NCI-H82 (cell line): Measurements from ENCODE around the gene MAMDC2.
"Not testable (repeated sequence)": the region's sequence is repeated elsewhere in the genome, so short reads cannot be mapped to it uniquely, and the experiment has no call there.

Experiments
- DNase-seq: peaks from one replicate; lab custom pipeline; 2025; lab: John Stamatoyannopoulos, UW

MAMDC2 gene

DNA sequence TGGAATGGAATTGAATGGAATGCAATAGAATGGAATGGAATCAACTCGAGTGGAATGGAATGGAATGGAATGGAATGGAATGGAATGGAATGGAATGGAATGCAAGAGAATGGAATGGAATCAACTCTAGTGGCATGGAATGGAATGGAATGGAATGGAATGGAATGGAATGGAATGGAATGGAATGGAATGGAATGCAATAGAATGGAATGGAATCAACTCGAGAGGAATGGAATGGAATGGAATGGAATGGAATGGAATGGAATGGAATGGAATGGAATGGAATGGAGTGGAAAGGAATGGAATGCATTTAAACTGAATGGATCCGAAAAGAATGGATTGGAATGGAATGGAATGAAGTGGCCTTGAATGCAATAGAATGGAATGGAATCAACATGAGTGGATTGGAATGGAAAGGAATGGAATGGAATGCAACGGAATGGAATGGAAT, 5.5 kb upstream of the MAMDC2 start:
- DNase-seq, result not testable (repeated sequence)

DNA sequence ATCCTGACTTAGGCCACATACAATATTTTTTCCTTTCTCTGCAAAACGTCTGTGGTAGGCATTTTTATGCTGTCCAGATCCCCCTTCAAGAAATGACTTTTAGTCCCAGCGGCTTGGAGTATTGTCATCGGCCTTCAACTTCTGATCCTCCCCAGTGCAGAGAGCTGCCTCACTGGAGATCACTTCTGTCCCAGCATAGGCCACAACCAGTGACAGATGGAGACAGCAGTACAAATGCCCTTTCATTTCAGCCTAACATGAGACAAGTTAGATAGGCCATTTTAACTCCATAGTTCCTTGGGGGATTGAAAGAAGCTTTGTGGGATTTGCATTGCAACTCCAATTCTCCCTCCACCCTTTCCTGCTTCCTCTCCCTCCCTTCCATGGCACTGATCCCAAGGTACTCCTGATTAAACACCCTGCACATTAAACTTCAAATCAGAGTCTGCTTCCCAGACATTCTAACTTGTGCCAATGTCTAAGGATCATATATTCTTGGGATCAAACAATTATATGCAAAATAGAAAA, 3.2 kb upstream of the MAMDC2 start:
- peak; percentile 80 for DNase-seq

DNA sequence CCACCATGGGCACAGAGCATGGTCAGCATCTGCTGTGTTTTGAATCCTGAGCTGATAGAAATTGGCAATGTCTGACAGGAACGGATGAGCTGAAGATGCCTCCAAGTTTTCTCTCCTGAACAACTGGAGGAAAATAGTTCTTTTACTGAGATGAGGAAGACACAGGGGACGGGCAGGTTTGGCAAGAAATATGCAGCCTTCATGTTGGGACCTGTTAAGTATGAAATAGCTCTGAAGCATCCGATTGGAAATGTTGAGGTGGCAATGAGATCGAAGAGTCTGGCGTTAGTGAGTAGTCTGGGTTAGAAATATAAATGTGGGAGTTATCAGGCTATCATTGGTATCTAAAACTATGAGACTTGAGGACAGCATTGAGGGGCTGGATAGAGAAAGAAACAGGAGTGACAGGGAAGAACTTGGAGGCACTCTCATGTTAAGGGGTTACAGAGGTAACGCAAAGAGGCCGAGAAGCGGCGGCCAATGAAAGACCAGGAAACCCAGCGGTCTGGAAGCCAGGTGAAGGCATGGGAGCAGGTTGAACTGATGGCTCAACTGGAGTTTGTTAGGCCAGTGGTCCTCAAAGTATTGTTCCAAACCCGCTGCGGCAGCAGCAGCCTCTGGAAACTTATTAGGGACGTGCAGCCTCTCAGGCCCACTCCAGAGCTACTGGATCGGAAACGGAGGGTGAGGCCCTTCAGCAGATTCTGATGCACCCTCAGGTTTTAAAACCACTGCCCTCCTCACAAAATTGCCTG, 1.0 kb upstream of the MAMDC2 start:
- DNase-seq, result no peak

DNA sequence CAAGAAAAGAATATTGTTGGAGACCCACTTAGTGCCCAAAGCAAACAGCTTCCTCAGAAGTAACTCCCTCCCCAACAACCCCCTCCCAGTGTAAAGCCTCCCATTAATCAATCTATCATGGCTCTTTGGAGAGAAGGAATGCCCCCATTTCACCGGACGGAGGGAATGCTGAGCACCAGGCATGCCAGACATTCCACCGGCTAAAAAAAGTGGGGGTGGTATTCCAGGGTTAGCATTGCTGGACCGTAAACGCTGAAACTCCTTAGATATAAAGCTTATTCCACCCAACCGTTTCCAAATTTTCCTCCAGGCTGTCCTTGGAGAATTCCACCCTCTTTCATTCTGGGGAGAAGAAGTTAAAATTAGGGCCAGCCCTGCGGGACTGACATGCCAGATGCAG, 363 bp upstream of the MAMDC2 start:
- DNase-seq, result no peak

DNA sequence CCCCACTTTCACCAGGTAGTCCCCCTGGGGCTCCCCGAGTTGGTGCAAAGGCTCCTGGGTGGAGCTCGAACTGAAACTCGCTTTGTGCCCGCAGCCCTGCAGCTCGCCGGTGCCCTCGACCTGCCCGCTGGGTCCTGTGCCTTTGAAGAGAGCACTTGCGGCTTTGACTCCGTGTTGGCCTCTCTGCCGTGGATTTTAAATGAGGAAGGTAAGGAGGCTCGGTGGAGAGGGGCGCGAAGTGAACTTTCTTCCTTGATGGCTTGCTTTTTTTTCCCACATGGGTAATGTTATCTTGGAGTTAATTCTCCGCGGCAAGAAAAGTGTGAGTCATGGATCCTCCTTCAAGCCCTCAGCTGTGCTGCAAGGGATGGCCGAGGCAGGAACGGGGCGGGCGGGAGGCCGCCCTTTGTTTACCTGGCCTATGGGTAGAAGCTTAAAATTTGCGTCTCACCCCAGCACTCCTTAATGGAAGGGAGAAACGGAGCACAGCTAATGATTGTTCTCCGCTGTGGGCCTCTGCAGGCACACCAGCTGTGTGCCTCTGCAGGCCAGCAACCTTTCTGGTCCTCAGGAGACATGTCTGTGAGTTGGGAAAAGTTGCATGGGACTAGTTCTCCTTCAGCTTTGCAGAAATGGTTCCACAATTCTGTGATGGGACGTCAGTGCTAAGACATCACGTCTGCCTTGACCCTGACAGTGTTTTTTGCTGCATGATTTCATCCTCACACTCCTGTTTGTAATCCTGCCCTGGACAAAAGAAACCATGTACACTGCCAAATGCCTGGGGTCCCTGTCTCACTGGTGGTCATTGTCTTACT, 1.1 kb downstream of the MAMDC2 start:
- no peak for DNase-seq

DNA sequence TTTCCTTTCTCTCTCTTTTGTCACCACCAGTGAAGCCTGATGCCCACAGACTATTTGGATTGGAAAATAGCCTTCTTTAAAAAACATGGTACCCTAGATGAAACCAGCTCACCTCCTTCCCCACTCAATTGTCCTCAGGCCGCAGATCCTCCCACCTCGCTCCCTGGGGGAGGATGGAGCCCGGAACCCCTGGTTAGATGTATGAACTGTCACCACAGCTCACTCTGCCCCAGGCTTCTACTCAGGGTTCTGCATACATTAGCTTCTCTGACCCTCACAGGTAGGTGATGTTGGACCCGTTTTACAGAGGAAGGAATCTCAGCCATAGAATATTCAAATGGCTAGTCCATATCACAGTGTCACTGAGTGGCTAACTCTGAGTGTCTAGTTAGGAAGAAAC, 1.8 kb downstream of the MAMDC2 start:
- DNase-seq, result no peak

DNA sequence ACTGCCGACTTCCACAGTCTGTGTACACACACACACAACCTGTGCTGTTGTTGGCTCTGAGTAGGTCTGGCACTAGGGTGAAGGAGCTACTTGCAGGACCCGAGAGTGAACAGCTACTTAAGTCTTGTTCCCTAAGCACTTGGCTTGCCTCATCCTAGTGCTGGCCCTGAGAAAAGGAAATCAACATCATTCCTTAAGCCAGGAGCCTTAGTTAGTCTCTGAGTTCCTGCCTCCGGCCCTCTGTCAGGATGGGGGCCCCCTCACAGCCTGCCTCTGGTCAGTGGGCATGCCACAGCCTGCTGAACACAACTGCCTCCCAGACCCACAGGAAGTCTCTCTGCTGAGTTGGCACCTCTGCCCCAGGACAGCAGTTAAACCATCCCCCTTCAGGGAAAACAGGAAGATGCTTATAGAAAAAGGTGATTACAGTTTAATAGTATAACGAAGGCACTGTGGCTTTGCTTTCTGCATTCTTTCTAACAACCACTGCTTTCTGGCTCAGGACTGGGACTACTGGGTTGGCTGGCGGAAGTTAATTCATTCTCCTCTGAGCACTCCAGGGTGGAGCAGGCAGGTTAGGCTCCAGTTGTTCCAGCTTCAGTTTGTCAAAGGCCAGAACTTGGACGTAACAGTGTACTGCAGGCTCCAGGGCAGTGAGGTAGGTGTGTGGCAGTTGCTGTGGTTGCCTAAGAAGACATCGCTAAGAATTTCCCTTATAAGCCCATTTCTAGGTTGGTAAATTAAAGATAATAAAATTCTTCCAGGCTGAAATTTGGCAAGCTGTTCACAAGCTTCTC, 2.8 kb downstream of the MAMDC2 start:
- no peak for DNase-seq

DNA sequence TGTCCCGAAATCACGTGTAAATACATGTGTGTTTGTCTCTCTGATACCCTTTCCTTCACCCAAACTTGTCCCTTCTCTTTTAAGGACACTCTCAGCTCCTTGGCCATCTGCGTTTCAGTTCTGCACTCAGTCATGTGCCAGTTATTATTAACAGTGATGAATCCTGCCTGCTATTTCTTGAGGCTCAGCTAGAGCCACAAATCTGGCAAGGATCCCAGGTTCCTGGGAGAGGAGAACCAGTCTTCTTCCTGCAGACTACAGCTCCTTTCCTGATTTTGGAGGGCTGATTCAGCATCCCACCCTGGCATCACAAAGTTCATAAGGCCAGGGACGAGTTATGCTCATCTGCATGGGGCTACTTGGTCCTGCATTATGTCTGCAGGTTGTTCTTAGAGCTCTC, 5.6 kb downstream of the MAMDC2 start:
- no peak for DNase-seq

DNA sequence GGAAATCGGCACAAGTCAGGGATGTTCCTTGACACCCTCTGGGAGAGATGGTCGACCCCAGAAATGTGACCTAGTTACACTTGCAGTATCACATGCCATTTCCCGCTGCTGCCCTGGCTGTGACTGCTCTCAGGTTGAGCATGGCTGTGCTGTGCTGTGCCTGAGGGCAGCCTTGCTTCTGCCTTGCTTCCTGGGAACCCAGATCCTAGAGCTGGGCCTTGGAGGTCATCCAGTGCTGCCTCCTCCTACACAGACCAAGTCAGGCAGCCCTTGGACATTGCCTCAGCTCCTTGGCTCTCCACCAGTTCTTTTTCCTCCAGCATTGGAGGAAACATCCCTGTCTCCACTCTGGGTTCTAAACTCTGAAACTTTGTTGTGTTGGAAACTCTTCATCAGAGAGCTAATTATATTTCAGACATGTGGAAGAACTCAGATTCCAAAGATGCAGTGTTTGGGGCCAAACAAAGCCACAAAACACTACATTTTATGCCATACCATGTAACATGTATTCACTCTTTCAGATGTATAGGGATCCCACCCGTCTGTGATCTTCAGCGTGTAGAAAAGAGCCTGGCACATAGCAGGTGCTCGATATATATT, 6.1 kb downstream of the MAMDC2 start:
- no peak for DNase-seq

DNA sequence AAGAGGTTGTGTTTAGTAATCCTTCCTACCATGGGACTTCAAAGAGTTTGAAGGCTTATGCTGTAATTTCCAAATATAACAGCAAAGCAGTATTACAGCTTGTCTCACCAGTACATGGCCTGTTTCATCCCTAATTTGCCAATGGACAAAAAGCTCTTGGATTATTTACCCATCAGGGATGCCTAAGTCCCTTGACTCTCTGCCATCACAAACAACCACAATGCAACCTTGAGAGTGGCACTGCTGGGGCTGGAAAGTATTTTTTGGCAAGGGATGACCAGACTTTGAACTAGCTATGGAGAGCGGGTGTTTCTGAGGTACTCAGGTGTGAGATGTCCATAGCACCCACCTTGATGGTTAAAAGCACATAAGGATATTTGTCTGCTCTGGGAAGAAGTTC, 9.1 kb downstream of the MAMDC2 start:
- DNase-seq, result no peak

- DNase-seq, result peak; percentile 78
Measured at GRCh38 chr9:70053864-70054263, 10.2 kb downstream of the MAMDC2 start.

DNA sequence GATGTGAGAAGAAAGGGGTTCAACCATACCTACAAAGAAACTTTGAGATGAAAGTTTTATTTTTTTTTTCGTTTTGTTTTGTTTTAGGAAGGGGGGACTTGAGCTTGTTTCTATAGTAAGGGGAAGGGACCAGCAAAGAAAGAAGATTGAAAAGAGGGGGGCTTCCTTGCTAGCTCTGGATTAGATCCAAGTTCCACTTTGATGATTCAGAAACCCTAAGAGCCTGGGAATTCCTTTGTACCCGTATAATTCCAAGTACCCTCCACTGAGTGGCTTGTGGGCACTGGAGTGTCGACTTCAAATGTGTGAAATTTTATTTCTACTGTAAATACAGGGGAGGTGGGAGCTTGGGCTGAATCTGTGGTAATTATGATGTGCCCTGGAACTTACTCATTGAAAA, 10.9 kb downstream of the MAMDC2 start:
- no peak for DNase-seq

DNA sequence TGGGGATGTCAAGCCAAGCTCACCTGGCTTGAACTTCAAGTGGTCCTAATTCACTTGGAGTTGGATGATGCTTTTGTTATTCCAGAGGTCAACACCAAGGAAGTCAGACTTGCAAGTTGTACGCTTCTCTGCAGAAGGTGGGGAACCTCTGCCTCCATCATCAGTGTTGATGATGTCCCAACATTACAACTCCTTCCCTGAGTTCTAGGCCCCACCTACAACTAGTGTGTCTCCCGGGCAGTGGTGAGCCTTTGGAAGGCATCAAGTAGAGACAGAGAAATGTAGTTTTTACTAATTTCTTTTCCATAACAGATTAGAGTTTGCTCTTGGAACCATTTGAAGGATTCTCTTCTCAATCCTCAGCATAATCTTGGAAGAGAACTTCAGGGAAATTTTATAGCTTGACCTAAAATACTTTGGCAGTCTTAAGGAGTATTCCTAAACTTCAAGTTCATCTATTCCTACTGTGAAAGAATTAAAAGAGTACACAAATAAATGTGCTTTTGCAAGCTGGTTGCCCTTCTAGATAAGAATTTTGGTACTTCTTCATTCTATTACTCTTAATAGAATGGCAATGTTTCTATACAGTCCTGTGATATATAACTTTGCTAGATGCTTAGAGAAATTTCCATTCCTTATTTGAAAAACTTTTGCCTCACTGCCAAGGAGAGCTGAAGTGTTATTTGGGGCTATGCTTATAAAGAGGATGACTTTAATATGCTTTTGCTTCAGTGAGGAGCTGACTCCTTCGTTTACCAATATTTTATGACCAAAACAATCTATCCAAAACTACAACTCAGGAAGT, 12.0 kb downstream of the MAMDC2 start:
- DNase-seq, result no peak

GRCh38 chr9:70056211-70056944, 12.7 kb downstream of the MAMDC2 start:
- no peak for DNase-seq

DNA sequence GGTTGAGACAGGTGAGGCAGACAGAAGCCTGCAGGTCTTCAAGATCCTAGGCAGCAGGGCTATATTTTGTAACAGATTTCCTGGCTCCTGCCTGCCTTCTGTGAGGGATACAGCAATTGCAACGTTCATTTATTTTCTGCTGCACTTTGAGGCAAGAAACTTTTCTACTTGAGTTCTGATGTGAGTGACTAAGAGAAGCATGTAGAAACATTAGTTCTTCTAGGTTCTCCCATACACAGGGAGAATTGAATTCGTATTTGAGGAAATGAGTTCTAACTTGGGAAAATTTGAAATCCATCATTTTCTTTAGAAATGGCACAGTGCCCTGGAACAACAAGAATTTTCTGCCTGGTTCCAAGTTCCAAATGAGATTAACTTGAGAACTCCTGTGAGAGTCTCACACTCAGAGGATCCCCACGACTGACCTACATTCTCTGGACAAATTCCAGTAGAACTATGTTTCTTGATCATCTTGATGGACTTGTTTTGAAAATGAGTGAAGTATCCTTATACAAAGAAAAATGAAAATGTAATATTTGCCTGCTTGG, 15.0 kb downstream of the MAMDC2 start:
- no peak for DNase-seq

- no peak for DNase-seq
Measured at GRCh38 chr9:70060148-70060882, 16.7 kb downstream of the MAMDC2 start.

DNA sequence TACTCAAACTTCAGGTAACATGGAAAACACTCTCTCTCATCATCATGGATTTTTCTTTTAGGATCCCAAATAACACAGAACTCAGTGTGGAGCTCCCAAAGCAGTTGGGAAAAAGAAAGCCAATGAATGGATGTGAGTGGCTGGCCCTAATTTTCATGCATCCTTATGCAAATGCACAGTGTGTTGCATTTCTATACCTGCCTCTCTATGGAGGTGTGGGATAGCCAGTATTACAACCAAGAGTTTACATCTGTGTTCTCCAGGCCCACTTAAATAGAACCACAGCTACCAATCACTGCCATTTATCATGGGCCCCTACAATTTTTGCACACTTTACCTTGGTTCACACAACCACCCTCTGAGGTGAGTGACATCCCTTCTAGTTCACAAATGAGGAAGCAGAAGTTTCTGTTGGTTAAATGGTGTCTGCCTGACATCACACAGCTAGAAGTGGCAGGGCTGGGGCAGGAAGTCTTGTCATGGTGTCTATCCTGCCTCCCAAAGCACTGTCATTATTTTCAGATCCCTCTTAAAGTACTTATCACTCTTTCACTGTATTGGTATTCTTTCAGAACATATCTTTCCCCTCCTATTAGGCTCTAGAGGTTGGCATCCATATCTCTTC, 17.3 kb downstream of the MAMDC2 start:
- no peak for DNase-seq

- no peak for DNase-seq
Measured at GRCh38 chr9:70061776-70062175, 18.1 kb downstream of the MAMDC2 start.

GRCh38 chr9:70064496-70064895, 20.8 kb downstream of the MAMDC2 start:
- DNase-seq, result no peak
